ENCODE data around the gene DYNC1I2. TPM values are rescaled to one million over a fixed set of nuclear protein-coding genes. Genes with fewer than 3 reads are reported as not detected.

The DYNC1I2 gene
- total RNA-seq, 4 donors from 2014 or later: 54.6 to 165 (median 105) TPM

DNA sequence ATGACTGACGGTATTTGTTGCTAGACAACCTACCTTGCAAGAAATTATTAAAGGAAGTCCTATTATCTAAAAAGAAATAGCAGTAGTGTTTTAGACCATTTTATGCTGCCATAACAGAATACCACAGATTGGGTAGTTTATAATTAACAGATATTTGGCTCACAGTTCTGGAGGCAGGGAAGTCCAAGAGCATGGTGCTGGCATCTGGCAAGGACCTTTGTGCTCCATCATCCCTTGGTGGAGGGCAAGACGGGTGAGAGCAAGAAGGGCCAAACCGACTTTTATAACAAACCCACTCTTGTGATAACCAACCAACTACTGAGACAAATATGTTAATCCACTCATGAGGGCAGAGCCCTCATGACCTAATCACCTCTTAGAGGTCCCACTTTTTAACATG, 91.2 kb downstream of the DYNC1I2 start:
- no peaks in the 10 kb centered on the region for H3K36me3 ChIP-seq
- no peak for DNase-seq
- no peaks in the 10 kb centered on the region for H3K4me1 ChIP-seq
- H3K27me3 ChIP-seq: no peaks in the 10 kb centered on the region
- peaks cover 0 to 7% of the 10 kb centered on the region in 2 donors for H3K9me3 ChIP-seq
- no peak for TF ChIP-seq CTCF (IDR thresholded peaks at IDR 0.05)
- TF ChIP-seq POLR2A (IDR thresholded peaks at IDR 0.05): no peak
- intact Hi-C loops (cut with DNase I; ENCODE audit: low total_unique reads): no loop called here
- H3K27ac ChIP-seq: no peak overlapping the region
- H3K4me3 ChIP-seq: no peak overlapping the region

DNA sequence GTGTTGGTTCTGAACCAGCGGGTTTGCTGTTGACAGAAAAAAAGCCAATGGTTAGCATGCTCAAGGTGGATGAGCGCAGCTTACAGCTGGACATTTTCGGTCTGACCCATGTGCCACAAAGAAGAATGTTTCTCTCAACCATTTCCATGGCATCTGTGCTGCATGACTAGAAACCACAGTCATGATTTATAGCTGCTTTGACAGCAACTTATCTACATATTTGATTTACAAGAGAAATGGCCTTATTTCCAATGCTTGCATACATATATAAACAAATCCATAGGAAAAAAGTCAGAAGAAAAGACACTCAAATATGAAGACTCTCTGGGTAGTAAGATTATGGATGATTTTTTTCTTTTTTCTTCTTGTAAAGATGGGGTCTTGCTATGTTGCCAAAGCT, 98.2 kb downstream of the DYNC1I2 start:
- TF ChIP-seq CTCF (IDR thresholded peaks at IDR 0.05) (no peak), POLR2A (IDR thresholded peaks at IDR 0.05) (no peak)
- intact Hi-C loops (cut with DNase I; ENCODE audit: low total_unique reads): no loop called here
- no peaks in the 10 kb centered on the region for H3K4me1 ChIP-seq
- no peaks in the 10 kb centered on the region for H3K27me3 ChIP-seq
- H3K4me3 ChIP-seq: no peak overlapping the region
- DNase-seq: no peak
- H3K36me3 ChIP-seq: no peaks in the 10 kb centered on the region
- no peak overlapping the region for H3K27ac ChIP-seq
- peaks cover 0 to 4% of the 10 kb centered on the region in 2 donors for H3K9me3 ChIP-seq

DNA sequence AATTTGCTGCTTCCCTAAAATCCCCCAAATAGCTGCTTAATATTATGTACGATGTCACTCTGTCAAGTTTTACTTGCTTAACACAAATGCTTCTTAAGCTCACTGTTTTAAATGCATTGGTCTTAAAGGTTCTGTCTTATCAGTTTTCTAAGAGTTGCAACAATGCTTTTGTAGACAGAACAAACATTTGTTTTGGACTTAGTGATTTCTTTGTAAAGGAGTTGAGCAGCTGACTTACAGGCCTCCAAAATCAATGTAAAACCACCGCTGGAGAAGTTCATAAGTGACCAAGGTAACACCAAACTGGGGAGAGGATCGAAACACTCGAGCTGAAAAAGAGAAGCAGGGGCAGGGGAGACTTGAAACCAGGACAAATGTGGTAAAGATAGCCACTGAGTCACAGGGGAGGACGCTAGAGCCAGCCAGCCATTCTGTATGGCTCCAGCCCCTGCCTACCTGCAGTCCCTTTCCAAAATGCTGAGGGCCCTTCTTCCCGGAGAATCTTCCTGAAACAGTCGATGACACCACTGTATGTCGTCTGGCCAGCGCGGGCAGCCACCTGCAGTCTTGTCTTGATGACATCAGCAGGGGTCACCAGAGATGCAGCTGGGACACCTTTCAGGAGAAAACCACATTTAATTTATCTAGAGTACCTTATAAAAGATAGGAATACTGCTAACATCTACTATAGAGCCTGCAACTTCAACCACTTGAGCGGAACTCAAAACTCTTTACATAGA, 100.2 kb downstream of the DYNC1I2 start:
- intact Hi-C loops (cut with DNase I; ENCODE audit: low total_unique reads): no loop called here
- Histone ChIP-seq H3K27me3 (no peaks in the 10 kb centered on the region), H3K27ac (no peak overlapping the region), H3K9me3 (no peaks in the 10 kb centered on the region), H3K4me1 (no peaks in the 10 kb centered on the region), H3K36me3 (no peaks in the 10 kb centered on the region), H3K4me3 (no peak overlapping the region)
- TF ChIP-seq CTCF (IDR thresholded peaks at IDR 0.05) (no peak), POLR2A (IDR thresholded peaks at IDR 0.05) (no peak)
- DNase-seq: no peak

- Histone ChIP-seq H3K4me3 (no peak overlapping the region), H3K27me3 (no peaks in the 10 kb centered on the region), H3K27ac (no peak overlapping the region), H3K36me3 (no peaks in the 10 kb centered on the region), H3K9me3 (no peaks in the 10 kb centered on the region), H3K4me1 (no peaks in the 10 kb centered on the region)
- no peak for TF ChIP-seq CTCF (IDR thresholded peaks at IDR 0.05)
- no peak for TF ChIP-seq POLR2A (IDR thresholded peaks at IDR 0.05)
- no peak for DNase-seq
- intact Hi-C loops (cut with DNase I; ENCODE audit: low total_unique reads): no loop called here
Observed at GRCh38 chr2:171788316-171788993, 101.2 kb downstream of the DYNC1I2 start.

DNA sequence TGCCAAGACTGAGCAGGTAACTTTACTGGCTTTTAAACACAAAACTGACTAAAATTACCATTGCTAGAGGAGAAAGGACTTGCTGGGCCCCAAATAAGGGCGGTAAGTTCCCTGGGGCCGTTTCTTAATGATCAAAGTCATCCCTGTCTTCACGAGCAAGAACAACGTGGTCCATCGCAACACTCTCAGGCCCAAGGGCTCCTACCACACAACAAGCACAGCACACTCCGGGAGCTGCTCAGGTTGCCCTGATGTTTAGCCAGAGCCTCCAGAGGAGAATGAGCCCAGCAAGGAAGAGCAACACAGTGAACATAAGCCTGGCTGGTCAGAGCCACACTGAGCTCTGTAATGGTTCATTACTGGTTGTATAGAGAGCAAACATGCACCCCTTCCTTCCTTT, 102.7 kb downstream of the DYNC1I2 start:
- TF ChIP-seq POLR2A (IDR thresholded peaks at IDR 0.05): no peak
- H3K9me3 ChIP-seq: no peaks in the 10 kb centered on the region
- intact Hi-C loops (cut with DNase I; ENCODE audit: low total_unique reads): no loop called here
- no peaks in the 10 kb centered on the region for H3K27me3 ChIP-seq
- no peaks in the 10 kb centered on the region for H3K4me1 ChIP-seq
- no peaks in the 10 kb centered on the region for H3K36me3 ChIP-seq
- H3K27ac ChIP-seq: no peak overlapping the region
- DNase-seq: no peak
- H3K4me3 ChIP-seq: no peak overlapping the region

Measured in uterus (tissue), 4 donors.